ENCODE results near the gene LAMA3.

GRCh38 chr18:23929362-23929930, 240.2 kb downstream of the LAMA3 start:
- TF ChIP-seq CTCF (conservative IDR thresholded peaks at IDR 0.05; ENCODE audit: low read depth in 2 of 2) (no peak), ETS1 (IDR thresholded peaks at IDR 0.05) (no peak), EZH2 (IDR thresholded peaks at IDR 0.05; ENCODE audit: low read depth, unreplicated experiment) (no peak), ZNF114 (CRISPR knock-in tag; IDR thresholded peaks at IDR 0.05) (no peak), REST (IDR thresholded peaks at IDR 0.05; ENCODE audit: unreplicated experiment) (no peak), STAT1 (IDR thresholded peaks at IDR 0.05; ENCODE audit: unreplicated experiment) (no peak), POLR2AphosphoS5 (IDR thresholded peaks at IDR 0.05; ENCODE audit: low read depth) (no peak), CREB1 (CRISPR knock-in tag; IDR thresholded peaks at IDR 0.05; ENCODE audit: low read depth) (no peak)
